ENCODE results near the gene DHPS. TPM values are rescaled to one million over a fixed set of nuclear protein-coding genes. Genes with fewer than 3 reads are reported as not detected.

The DHPS gene
- total and polyA plus RNA-seq, 2 of the 13 experiments (the other 11 are each of a cell fraction or from before 2014, with no cell fraction given), result 43.3 to 84.3 TPM

GRCh38 chr19:12681074-12681987 lies at the start of gene DHPS (continued):
- peak; percentile 96 for TF ChIP-seq YY1 (IDR thresholded peaks at IDR 0.05; ENCODE audit: insufficient read depth, insufficient replicate concordance, low read depth, low read length)
- TF ChIP-seq RORA (CRISPR knock-in tag; IDR thresholded peaks at IDR 0.05), result 0 out of 2 replicates have a peak, but pooled peaks have one; percentile 21
- TF ChIP-seq GLMP (CRISPR knock-in tag; IDR thresholded peaks at IDR 0.05; ENCODE audit: borderline replicate concordance), result no peak
- TF ChIP-seq GATA4 (IDR thresholded peaks at IDR 0.05; ENCODE audit: borderline replicate concordance, low read depth), result no peak
- no peak; the same call in 1 of the 2 replicates for TF ChIP-seq ZNF580 (CRISPR knock-in tag; IDR thresholded peaks at IDR 0.05; ENCODE audit: borderline replicate concordance, low read depth)
- TF ChIP-seq MYC (CRISPR knock-in tag; IDR thresholded peaks at IDR 0.05; ENCODE audit: borderline replicate concordance), result peak; percentile 72
- TF ChIP-seq HDAC1 (CRISPR knock-in tag; IDR thresholded peaks at IDR 0.05), result peak; percentile 84
- 0 out of 2 replicates have a peak, but pooled peaks have one; percentile 47 for TF ChIP-seq SIN3B (IDR thresholded peaks at IDR 0.05; ENCODE audit: low read length)
- peak; percentile 79; the same call in 1 of the 2 replicates for TF ChIP-seq REL (CRISPR knock-in tag; conservative IDR thresholded peaks at IDR 0.05)
- TF ChIP-seq KMT2B (CRISPR knock-in tag; IDR thresholded peaks at IDR 0.05), result no peak
- TF ChIP-seq ZNF878 (CRISPR knock-in tag; IDR thresholded peaks at IDR 0.05), result no peak; the same call in 1 of the 2 replicates
- TF ChIP-seq NBN (conservative IDR thresholded peaks at IDR 0.05), result no peak
- 0 out of 2 replicates have a peak, but pooled peaks have one; percentile 56 for TF ChIP-seq U2AF2 (IDR thresholded peaks at IDR 0.05; ENCODE audit: low read depth, low read length)
- no peak for TF ChIP-seq IKZF4 (CRISPR knock-in tag; IDR thresholded peaks at IDR 0.05; ENCODE audit: borderline replicate concordance, low read depth, not compliant biosample characterization)
- TF ChIP-seq ZMYM4 (CRISPR knock-in tag; IDR thresholded peaks at IDR 0.05), result peak; percentile 66; the same call in 1 of the 2 replicates
- TF ChIP-seq ZNF576 (CRISPR knock-in tag; IDR thresholded peaks at IDR 0.05), result no peak
- peak; percentile 81; the same call in 1 of the 2 replicates for TF ChIP-seq ZNF772 (CRISPR knock-in tag; IDR thresholded peaks at IDR 0.05)
- peak; percentile 81 for TF ChIP-seq ZNF546 (CRISPR knock-in tag; conservative IDR thresholded peaks at IDR 0.05)
- 0 out of 2 replicates have a peak, but pooled peaks have one; percentile 71 for TF ChIP-seq LCORL (IDR thresholded peaks at IDR 0.05)
- TF ChIP-seq LCORL (CRISPR knock-in tag; IDR thresholded peaks at IDR 0.05), result peak; percentile 61; the same call in 1 of the 2 replicates
- TF ChIP-seq MXD1 (CRISPR knock-in tag; IDR thresholded peaks at IDR 0.05), result peak; percentile 77
- peak; percentile 49; the same call in 1 of the 2 replicates for TF ChIP-seq ZSCAN29 (CRISPR knock-in tag; conservative IDR thresholded peaks at IDR 0.05)
- TF ChIP-seq ZNF224 (CRISPR knock-in tag; IDR thresholded peaks at IDR 0.05), result peak; percentile 51; the same call in 1 of the 2 replicates
- no peak for TF ChIP-seq ZNF251 (CRISPR knock-in tag; IDR thresholded peaks at IDR 0.05)
- TF ChIP-seq HNRNPLL (IDR thresholded peaks at IDR 0.05; ENCODE audit: low read depth, low read length, poor library complexity, severe bottlenecking), result peak; percentile 67
- TF ChIP-seq THAP8 (CRISPR knock-in tag; IDR thresholded peaks at IDR 0.05; ENCODE audit: borderline replicate concordance), result peak; percentile 50; the same call in 1 of the 2 replicates
- TF ChIP-seq AGO1 (IDR thresholded peaks at IDR 0.05; ENCODE audit: low read depth, low read length, poor library complexity, severe bottlenecking), result peak; percentile 87
- TF ChIP-seq CEBPG (CRISPR knock-in tag; IDR thresholded peaks at IDR 0.05), result peak; percentile 91
